CD4-positive, alpha-beta T cell treated with Interleukin-2 at 100 ng/mL for 4 hours (primary cell): Measurements from ENCODE around the gene F11R.
"Not testable (repeated sequence)": the region's sequence is repeated elsewhere in the genome, so short reads cannot be mapped to it uniquely, and the experiment has no call there.

Source experiments
- DNase-seq: peaks from one replicate; pipeline ENCODE4 v3.0.0-alpha.2; 2020; ENCODE audit warnings: low spot score

The F11R gene

DNA sequence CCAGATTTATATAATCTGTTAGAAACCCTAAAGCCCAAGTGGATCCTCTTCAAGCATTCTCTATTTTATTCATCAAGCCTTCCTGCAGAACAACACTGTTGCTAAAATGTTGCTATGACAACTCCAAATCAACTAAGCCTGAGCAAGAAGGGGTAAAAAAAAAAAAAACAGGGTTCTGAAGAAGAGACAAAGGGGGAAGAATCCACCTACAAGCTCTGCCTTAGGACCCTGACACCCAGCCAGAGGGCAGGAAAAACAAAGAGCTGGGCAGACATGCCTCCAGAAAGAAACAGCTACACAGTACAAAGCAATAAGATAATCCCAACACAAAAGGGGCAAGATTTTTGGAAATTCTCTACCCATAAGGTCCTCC, 23.6 kb upstream of the F11R start:
- DNase-seq, result peak; percentile 68

DNA sequence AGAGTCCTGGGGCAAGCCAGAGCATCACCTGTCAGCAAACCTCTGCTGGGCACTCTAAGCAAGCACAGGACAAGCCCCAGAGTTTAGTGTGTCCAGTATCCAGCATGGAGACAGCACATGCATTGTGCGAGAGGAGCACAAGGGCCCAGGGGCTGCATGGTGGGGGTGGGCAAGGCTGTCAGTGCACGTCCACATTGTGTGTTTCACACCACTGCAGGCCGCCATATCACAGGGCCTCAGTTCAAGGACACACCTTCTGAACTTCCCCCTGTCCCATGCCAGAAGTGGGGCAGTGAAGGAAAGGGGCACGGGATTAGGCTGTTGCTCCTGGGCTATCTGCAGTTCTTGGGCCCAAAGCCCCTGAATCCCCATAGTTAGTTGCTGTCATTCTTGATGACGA, 18.6 kb upstream of the F11R start:
- no peak for DNase-seq

GRCh38 chr1:161039154-161039545, 18.2 kb upstream of the F11R start:
- DNase-seq, result no peak

GRCh38 chr1:161038523-161039153, 17.7 kb upstream of the F11R start, which contains the start of gene TSTD1:
TSTD1 (minus strand) TSS chr1:161038964; CDS start chr1:161038889, 75 bp downstream.
- DNase-seq, result peak; percentile 83

- no peak for DNase-seq
These were observed 16.9 kb upstream of the F11R start for GRCh38 chr1:161037661-161038522.

- DNase-seq, result peak; percentile 55
These were observed 12.8 kb upstream of the F11R start for GRCh38 chr1:161033751-161034150.

DNA sequence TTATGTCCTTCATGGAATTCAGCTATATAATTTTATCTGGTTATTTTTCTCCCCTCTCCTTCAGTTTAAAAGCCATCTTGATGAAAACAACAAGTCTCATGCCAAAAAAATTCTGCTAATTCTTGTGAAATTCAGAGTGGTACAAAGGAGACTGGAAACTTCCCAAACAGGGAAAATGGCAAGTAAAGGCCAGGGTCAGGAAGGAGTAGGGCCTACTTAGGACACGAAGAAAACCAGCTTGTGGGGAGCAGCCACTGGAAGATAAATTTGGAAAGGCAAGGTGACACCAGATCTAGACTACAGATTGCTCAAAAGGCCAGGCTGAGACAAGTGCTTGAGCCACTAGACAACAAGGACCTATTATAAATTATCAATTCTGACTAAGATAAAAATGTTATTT, 11.5 kb upstream of the F11R start:
- DNase-seq, result no peak

GRCh38 chr1:161031874-161032273, 10.9 kb upstream of the F11R start:
- no peak for DNase-seq

DNA sequence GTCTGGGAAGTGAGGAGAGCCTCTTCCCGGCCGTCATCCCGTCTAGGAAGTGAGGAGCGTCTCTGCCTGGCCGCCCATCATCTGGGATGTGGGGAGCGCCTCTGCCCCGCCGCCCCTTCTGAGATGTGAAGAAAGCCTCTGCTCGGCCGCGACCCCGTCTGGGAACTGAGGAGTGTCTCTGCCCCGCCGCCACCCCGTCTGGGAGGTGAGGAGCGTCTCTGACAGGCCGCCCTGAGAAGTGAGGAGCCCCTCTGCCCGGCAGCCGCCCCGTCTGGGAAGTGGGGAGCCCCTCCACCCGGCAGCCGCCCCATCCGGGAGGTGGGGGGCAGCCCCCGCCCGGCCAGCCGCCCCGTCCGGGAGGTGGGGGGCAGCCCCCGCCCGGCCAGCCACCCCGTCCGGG, 8.5 kb upstream of the F11R start:
- not testable (repeated sequence) for DNase-seq

DNA sequence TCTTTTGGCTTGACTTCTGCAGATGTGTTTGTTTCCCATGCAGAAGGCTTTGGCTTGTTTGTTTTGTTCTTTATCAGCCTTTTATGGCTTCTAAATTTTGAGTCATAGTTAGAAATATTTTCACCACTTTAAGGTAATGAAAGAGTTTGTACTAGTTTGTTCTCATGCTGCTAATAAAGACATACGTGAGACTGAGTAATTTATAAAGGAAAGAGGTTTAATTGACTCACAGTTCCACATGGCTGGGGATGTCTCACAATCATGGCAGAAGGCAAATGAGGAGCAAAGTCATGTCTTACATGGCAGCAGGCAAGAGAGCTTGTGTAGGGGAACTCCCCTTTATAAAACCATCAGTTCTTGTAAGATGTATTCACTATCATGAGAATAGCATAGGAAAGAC, 6.0 kb upstream of the F11R start:
- not testable (repeated sequence) for DNase-seq

DNA sequence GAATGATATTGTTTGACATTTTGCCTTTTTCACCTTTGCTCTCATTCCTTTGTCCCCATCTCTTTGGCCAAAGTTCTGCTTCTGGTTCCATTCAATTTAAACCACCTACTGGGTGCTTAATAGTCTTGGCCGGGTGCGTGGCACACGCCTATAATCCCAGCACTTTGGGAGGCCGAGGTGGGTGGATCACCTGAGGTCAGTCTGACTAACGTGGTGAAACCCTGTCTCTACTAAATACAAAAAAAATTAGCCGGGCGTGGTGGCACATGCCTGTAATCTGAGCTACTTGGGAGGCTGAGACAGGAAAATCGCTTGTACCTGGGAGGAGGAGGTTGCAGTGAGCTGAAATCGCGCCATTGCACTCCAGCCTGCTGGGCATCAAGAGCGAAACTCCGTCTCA, 1.5 kb upstream of the F11R start:
- DNase-seq, result not testable (repeated sequence)

DNA sequence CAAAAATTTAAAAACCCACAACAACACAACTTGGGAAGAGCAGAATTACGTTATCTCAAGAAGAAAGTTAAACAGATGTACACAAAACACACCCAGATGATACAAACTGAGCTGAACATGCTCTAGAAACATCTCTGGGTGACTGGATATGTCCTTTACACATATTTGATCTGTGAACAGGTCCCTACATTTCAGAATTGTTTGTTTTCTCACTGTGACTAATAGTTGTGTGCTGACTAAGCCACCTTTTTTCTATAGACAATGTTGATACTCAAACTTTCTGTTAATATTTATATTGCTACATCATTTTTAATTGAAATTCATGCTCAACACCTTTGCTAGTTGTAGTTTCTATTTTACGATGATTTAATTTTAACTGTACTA, 1.0 kb upstream of the F11R start:
- DNase-seq, result peak; percentile 15

DNA sequence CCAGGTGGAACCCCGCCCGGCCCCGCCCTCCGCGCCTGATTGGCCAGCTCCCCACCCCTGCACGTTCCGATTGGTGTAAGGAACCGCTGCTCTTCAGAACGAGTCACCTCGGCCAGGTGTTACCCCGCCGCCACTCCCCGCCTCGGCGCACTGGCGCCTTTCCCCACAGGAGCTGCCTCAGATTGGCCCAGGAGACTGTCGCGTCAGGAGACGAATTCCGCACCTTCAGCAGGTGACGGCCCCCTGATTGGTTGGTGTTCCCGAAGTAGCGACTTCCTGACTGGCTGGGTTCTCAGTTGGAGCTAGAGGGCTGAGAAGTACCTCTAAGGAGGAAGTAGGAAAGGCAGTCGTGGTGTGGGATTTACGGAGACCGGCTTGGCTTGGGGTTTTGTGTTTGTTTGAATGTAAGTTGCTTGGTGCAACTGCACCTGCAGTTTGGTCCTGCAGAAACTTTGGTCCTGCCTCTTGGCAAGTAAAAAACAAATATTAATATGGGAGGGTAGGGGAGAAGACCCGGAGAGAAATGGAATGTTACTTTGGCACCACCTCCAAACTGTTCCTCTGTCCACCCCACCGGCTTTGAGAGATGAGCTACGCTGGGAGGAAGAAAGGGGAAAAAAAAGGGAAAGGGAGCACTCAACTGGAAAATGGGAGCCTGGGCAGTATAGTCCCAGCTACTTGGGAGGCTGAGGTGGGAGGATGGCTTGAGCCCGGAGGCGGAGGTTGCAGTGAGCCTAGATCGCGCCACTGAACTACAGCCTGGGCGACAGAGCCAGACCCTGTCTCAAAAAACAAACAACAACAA, 415 bp upstream of the F11R start:
- peak; percentile 93 for DNase-seq

DNA sequence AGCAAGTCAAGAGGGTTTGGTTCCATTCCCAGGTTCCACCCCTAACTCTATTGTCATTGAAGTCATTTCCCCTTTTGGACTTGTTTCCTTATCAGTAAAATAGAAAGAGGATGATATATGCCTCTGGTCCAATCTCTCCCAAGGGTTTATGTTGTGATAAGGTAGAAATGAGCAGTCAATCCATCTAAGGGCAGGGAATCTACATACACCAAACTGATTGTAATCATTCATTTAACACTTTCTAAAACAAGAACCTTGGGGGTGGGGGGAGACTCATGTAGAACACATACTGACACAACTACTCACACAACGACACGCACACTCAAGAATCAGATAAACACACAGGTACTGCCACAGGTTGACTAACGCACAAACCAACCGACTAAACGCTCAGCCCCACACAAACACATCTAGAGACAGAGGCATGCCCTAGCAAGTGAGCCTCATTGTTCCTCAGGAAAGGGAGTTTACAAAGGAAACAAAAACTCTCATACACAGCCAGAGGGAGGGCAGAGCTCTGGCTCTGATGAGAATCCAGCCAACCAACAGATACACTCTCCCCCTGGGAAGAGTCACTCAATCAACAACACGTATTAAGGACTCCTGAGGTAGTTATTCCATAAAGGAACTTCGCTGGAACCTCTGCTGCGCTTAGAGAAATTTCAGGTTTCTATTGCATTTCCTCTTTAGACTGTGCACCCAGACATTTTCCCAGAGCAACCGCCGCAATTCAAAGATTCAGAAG, 1.0 kb downstream of the F11R start:
- no peak for DNase-seq

GRCh38 chr1:161019111-161019660, 1.8 kb downstream of the F11R start:
- not testable (repeated sequence) for DNase-seq

DNA sequence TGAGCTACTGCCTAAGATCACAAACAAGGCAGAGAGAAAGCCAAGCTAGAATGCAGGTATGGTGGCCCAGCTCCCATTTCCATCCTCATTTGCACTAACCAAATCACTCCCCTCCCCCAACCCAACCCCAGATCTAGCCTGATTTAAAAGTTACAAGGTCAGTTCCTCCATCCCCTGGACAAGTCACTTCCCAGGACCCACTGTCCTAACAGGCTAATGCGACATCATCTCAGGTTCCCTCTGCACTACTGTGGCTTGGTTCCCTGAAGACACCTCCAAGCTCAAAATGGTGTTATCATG, 2.4 kb downstream of the F11R start:
- no peak for DNase-seq

DNA sequence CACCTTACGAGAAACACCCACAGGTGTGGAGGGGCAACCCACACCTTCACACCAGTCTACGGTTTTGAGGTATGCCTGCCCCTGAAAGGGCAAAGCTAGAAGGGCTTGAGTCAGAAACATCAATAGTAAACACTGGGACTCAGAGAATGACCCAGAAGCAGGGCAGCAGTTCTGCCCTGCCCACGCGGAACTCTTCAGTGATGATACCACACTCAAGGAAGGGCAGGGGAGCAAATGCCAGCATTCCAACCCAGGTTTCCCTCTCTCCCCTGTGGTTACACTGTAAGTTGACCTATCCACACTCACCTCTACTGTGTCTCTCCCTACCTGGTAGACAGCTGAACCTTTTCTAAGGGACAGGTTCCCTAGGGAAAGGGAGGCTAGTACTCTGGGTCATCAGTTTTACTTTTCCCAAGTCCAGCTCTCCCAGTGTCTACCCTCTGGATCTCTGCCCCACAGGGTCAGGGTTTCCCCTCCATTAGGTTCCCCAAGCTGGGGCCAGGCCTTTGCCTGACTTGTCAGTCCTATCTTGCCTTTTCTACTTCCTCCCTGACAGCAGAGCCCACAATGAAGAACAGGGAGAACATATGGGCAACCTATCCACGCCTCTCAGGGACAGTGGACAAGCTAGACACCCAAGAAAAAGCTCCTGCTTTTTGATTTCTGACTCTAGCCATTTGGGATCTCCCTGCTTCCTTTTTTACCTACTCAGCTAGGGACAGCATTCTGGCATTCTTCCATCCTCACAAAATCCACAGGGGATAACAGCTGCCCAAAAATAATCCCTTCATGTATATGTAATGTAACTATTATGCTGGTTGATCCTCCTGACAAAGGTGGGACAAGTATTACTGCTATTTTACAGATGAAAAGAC, 3.0 kb downstream of the F11R start:
- no peak for DNase-seq

GRCh38 chr1:161017181-161017580, 3.8 kb downstream of the F11R start:
- not testable (repeated sequence) for DNase-seq

- DNase-seq, result not testable (repeated sequence)
These were observed 4.3 kb downstream of the F11R start for GRCh38 chr1:161016683-161017082.

GRCh38 chr1:161013488-161014230, 7.3 kb downstream of the F11R start:
- DNase-seq, result peak; percentile 64
